ENCODE results near the gene TUBGCP3. TPM values are rescaled to one million over a fixed set of nuclear protein-coding genes. Genes with fewer than 3 reads are reported as not detected.

The TUBGCP3 gene
- total and polyA plus RNA-seq, 4 donors = 10.9 to 40.2 (median 26.9) TPM

DNA sequence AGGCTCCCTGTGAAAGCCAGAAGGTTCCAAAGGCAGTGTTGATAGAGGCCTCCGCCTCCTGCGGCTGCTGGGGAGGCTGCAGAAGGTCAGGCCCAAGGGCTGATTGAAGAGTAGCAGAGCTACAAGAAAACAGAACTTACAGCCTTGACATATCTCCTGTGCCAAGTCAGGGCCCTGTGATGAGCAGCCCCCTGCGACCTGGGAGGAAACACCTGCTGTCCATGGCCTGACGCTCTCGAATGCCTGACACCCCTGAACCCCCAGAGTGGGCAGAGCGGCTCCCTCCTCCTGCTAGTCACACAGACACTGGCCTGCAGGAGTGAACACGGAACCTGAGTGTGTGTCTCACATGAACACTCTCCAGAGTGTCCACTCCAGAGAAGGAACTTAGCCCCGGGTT is 38.2 kb upstream of the TUBGCP3 start:
- no peak for DNase-seq
- H3K27ac ChIP-seq (ENCODE audit: low read depth in 1 of 2, low read length in 1 of 2) = no peak overlapping the region
- H3K4me1 ChIP-seq (ENCODE audit: control insufficient read depth in 5 of 5, insufficient read depth in 5 of 5, low read length in 5 of 5) = no peaks in the 10 kb centered on the region
- no peaks in the 10 kb centered on the region for H3K36me3 ChIP-seq (ENCODE audit: control insufficient read depth in 4 of 4, insufficient read depth in 4 of 4, low read length in 4 of 4)
- 64 to 65% methylated on average over 8 of the region's 8 CpGs for WGBS, 2 donors
- no peaks in the 10 kb centered on the region for H3K9me3 ChIP-seq (ENCODE audit: control insufficient read depth in 4 of 4, insufficient read depth in 3 of 4, low read length in 3 of 4)
- no peak overlapping the region for H3K4me3 ChIP-seq
- TF ChIP-seq, protein P1, sequence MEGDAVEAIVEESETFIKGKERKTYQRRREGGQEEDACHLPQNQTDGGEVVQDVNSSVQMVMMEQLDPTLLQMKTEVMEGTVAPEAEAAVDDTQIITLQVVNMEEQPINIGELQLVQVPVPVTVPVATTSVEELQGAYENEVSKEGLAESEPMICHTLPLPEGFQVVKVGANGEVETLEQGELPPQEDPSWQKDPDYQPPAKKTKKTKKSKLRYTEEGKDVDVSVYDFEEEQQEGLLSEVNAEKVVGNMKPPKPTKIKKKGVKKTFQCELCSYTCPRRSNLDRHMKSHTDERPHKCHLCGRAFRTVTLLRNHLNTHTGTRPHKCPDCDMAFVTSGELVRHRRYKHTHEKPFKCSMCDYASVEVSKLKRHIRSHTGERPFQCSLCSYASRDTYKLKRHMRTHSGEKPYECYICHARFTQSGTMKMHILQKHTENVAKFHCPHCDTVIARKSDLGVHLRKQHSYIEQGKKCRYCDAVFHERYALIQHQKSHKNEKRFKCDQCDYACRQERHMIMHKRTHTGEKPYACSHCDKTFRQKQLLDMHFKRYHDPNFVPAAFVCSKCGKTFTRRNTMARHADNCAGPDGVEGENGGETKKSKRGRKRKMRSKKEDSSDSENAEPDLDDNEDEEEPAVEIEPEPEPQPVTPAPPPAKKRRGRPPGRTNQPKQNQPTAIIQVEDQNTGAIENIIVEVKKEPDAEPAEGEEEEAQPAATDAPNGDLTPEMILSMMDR (IDR thresholded peaks at IDR 0.05; ENCODE audit: control extremely low read depth, extremely low read depth) = no peak
- ATAC-seq (ENCODE audit: insufficient read depth, low FRiP score) = no peak
- no peak overlapping the region for H3K9ac ChIP-seq (ENCODE audit: insufficient read depth in 1 of 2, low read length in 2 of 2)
- H3K27me3 ChIP-seq (ENCODE audit: control insufficient read depth in 3 of 3, insufficient read depth in 3 of 3, low read length in 2 of 3) = peaks cover 0 to 13% (median 3%) of the 10 kb centered on the region in 3 donors

DNA sequence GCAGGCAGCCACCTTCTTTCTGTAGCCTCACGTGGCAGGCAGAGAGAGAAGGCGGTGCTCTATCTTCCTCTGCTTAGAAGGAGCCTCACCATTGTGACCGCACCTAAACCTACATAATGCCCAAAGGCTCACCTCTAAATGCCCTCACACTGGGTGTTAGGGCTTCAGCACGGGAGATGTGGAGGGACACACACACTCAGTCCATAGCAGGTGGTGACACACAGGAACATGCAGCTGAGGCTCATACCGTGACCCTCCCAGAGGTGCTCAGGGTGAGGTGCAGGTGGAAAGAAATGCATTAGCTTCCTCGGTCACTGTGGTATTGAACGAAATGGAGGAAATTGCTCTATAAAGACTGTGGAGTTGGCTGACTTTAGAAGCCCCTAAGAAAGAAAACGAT is 37.7 kb upstream of the TUBGCP3 start:
- H3K27me3 ChIP-seq (ENCODE audit: control insufficient read depth in 3 of 3, insufficient read depth in 3 of 3, low read length in 2 of 3) = peaks cover 0 to 13% (median 3%) of the 10 kb centered on the region in 3 donors
- no peak overlapping the region for H3K9ac ChIP-seq (ENCODE audit: insufficient read depth in 1 of 2, low read length in 2 of 2)
- H3K4me1 ChIP-seq (ENCODE audit: control insufficient read depth in 5 of 5, insufficient read depth in 5 of 5, low read length in 5 of 5) = no peaks in the 10 kb centered on the region
- TF ChIP-seq, protein P1 (IDR thresholded peaks at IDR 0.05; ENCODE audit: control extremely low read depth, extremely low read depth) = no peak
- H3K4me3 ChIP-seq = no peak overlapping the region
- DNase-seq (no peak), ATAC-seq (ENCODE audit: insufficient read depth, low FRiP score) (no peak)
- 89 to 91% methylated on average over 8 of the region's 8 CpGs for WGBS, 2 donors
- H3K9me3 ChIP-seq (ENCODE audit: control insufficient read depth in 4 of 4, insufficient read depth in 3 of 4, low read length in 3 of 4) = no peaks in the 10 kb centered on the region
- H3K36me3 ChIP-seq (ENCODE audit: control insufficient read depth in 4 of 4, insufficient read depth in 4 of 4, low read length in 4 of 4) = no peaks in the 10 kb centered on the region
- no peak overlapping the region for H3K27ac ChIP-seq (ENCODE audit: low read depth in 1 of 2, low read length in 1 of 2)

DNA sequence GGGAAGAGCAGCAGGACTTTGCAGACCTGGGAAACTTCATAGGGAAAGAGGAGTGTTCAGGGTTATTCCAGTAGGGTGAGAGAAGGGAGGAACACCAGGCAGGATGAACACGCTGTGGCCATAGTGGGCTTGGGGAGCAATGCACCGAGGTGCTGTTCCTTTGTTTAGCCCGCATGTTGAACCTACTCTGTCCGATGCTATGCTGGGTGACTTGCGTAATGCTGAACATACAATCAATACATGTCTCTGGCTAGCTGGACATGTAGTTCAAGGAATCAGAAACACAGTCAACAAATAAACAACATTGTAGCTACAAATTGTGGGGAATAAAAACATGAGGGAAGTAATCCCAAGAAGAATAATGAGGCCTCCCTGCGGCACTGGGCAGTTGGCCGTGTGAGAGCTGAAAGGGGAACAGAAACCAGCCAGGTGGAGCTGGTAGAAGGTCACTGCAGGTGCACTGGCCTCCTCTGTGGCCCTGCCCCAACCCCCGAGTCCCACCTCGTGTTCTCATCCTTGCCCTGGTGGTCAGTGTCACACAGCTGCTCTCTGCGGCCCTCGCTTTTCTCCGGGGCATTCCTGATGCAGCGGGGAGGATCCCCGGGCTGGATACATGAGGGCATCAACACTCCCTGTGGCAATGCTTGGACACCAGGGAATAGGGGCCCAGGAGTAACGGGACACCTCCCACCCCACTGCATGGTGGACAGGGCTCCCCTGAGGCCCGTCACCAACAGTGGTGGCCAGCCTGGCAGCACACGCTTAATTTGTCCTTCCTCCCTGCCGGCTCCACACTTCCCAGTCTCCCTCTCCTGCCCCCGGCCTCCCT is 36.9 kb upstream of the TUBGCP3 start:
- H3K9ac ChIP-seq (ENCODE audit: insufficient read depth in 1 of 2, low read length in 2 of 2) = no peak overlapping the region
- H3K36me3 ChIP-seq (ENCODE audit: control insufficient read depth in 4 of 4, insufficient read depth in 4 of 4, low read length in 4 of 4) = no peaks in the 10 kb centered on the region
- no peak for DNase-seq
- WGBS, 2 donors = 90 to 97% methylated on average over 19 of the region's 19 CpGs
- TF ChIP-seq, protein P1 (IDR thresholded peaks at IDR 0.05; ENCODE audit: control extremely low read depth, extremely low read depth) = no peak
- peaks cover 0 to 13% (median 3%) of the 10 kb centered on the region in 3 donors for H3K27me3 ChIP-seq (ENCODE audit: control insufficient read depth in 3 of 3, insufficient read depth in 3 of 3, low read length in 2 of 3)
- no peak overlapping the region for H3K27ac ChIP-seq (ENCODE audit: low read depth in 1 of 2, low read length in 1 of 2)
- no peaks in the 10 kb centered on the region for H3K4me1 ChIP-seq (ENCODE audit: control insufficient read depth in 5 of 5, insufficient read depth in 5 of 5, low read length in 5 of 5)
- ATAC-seq (ENCODE audit: insufficient read depth, low FRiP score) = no peak
- no peaks in the 10 kb centered on the region for H3K9me3 ChIP-seq (ENCODE audit: control insufficient read depth in 4 of 4, insufficient read depth in 3 of 4, low read length in 3 of 4)
- H3K4me3 ChIP-seq = no peak overlapping the region
